GM23338 (cell line): ENCODE data around the gene CNIH3.

Experiments used
- EZH2 ChIP-seq: fragments of 200-600 bp; sonication (generic); IDR thresholded peaks from one replicate; pipeline ENCODE4 v1.8.0; 2017; ENCODE audit warnings: antibody characterized with exemption, mild to moderate bottlenecking, low read depth; ENCODE audit not compliant: unreplicated experiment
- EZH2phosphoT487 ChIP-seq: fragments of 200-600 bp; sonication (generic); IDR thresholded peaks from one replicate; pipeline ENCODE4 v1.8.1; 2018; ENCODE audit warnings: antibody characterized with exemption; ENCODE audit not compliant: unreplicated experiment
- JUNB ChIP-seq: IDR thresholded peaks from one replicate; pipeline ENCODE4 v1.6.1; 2016; ENCODE audit warnings: antibody characterized with exemption; ENCODE audit not compliant: unreplicated experiment
- ZNF331 ChIP-seq: fragments of 250-450 bp; sonication (Bioruptor Pico); IDR thresholded peaks from 2 replicates; pipeline ENCODE4 v1.5.0; 2020; ENCODE audit warnings: low read depth, mild to moderate bottlenecking, moderate library complexity
- TF ChIP-seq, protein P1 (sequence below), 2 experiments: fragments of 200-600 bp in 1 of 2; sonication (generic) in 1 of 2; conservative IDR thresholded peaks; 2 replicates each; pipeline versions ENCODE4 v1.5.1 to v1.6.1; 2016 to 2017; ENCODE audit warnings: antibody characterized with exemption in 2 of 2, low read depth in 2 of 2, mild to moderate bottlenecking in 2 of 2, moderate library complexity in 1 of 2

DNA sequence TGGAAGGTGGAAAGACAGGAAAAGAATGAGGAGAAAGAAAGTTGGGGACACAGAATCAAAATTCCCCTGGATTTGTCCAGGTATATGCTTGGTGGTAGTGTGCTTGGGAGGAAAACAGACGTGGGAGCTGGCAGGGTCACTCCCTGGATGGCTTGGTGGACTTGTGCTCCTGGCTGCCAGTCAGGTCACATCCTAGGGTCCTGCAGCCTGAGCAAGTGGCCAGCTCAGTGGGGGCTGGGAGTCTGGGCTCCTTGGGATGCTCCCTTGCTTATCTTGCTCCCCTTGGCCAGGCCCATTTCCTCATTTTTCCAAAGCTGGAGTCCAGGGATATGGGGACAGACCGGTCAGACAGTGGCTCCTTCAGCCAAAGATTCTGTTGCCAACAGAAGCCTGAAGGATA lies 144.0 kb downstream of the CNIH3 start:
- TF ChIP-seq EZH2, result no peak
- TF ChIP-seq ZNF331 (CRISPR knock-in tag), result no peak
- TF ChIP-seq, protein P1, sequence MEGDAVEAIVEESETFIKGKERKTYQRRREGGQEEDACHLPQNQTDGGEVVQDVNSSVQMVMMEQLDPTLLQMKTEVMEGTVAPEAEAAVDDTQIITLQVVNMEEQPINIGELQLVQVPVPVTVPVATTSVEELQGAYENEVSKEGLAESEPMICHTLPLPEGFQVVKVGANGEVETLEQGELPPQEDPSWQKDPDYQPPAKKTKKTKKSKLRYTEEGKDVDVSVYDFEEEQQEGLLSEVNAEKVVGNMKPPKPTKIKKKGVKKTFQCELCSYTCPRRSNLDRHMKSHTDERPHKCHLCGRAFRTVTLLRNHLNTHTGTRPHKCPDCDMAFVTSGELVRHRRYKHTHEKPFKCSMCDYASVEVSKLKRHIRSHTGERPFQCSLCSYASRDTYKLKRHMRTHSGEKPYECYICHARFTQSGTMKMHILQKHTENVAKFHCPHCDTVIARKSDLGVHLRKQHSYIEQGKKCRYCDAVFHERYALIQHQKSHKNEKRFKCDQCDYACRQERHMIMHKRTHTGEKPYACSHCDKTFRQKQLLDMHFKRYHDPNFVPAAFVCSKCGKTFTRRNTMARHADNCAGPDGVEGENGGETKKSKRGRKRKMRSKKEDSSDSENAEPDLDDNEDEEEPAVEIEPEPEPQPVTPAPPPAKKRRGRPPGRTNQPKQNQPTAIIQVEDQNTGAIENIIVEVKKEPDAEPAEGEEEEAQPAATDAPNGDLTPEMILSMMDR (conservative IDR thresholded peaks at IDR 0.05; ENCODE audit: low read depth in 2 of 2), result no peak
- TF ChIP-seq JUNB, result no peak
- TF ChIP-seq EZH2phosphoT487, result no peak
